ENCODE measurements around the gene SP100.
"Not testable (repeated sequence)": the region's sequence is repeated elsewhere in the genome, so short reads cannot be mapped to it uniquely, and the experiment has no call there.

The SP100 gene

DNA sequence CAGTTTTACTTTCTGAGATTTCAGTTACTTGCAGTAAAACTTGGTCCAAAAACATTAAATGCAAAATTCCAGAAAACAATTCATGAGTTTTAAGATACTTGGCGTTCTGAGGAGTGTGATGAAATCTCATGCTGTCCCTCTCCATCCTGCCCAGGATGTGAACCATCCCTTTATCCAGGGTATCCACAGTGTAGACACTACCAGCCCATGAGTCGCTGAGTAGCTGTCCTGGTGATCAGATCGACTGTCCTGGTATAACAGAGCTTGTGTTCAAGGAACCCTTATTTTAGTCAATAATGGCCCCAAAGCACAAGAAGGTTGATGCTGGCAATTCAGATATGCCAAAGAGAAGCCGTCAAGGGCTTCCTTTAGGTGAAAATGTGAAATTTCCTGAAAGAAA, 3.2 kb downstream of the SP100 start:
- no peak for DNase-seq (ENCODE audit: low spot score)

DNA sequence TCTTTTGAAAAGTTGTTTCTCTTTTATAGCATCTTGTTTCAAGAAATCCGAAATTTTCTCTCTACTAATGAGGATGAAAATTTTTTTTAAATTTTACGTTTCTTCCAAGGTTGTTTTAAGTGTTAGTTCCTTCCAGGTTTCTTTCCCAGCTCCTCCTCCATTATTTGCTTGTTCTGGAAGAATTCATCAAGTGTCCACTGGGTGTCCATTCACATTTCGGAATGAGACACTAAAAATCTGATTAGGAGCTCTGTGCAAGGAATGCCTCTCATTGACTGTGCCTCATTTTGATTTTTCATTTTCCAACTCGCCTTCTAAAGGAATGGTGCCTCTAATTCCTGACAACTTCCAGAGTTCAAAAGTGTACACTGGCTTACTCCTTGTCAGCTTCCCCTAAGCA, 6.1 kb downstream of the SP100 start:
- DNase-seq (ENCODE audit: low spot score), result no peak

DNA sequence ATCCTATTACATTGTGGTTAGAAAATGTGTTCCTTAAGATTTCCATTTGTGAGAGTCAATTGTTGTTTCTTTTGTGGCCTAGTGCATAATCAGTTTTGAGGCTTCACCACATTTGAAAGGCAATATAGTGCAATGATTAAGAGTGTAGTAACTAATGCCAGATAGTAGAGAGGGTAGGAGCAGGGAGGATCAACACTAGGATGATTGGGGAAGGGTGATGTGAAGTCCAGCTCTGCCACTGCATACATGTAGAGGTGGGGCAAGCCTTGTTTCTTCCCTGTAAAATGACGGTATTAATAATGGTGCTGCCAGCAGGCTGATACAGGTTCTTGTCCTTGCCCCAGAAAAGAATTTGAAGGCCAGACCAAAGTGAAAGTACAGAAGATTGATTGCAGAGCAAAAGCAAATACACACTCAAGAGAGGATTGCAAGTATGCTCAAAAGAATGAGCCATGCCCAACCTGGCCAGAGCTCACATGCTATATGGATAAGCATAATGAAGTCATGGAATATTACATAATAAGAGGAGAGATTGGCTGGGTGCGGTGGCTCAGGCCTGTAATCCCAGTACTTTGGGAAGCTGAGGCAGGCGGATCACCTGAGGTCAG, 8.0 kb downstream of the SP100 start:
- no peak for DNase-seq (ENCODE audit: low spot score)

DNA sequence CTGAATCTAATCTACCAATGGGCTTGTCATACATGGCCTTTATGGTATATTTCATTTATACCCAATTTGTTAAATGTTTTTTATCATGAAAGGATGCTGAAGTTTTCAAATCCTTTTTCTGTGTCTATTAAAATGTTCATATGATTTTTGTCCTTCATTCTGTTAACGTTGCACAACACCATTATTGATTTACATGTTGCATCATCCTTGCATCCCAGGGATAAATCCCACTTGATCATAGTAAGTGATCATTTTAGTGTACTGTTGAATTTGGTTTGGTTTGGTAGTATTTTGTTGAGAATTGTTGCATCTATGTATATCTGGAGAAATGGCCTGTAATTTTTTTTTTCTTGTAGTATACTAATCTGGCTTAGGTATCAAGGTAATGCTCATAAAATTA, 9.4 kb downstream of the SP100 start:
- DNase-seq (ENCODE audit: low spot score), result no peak

DNA sequence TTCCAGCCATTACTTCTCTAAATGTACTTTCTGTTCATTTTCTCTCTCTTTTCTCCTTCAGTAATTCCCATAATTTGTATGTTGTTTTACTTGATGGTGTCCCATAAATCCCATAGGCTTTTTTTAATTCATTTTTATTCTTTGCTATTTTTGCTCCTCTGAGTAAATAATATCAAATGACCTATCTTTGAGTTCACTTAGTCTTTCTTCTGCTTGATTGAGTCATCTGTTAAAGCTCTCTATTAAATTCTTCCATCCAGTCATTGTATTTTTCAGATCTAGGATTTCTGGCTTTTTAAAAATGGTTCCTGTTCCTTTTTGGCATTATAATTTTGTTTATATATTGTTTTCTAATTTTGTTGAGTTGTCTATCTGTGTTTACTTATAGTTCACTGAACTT, 13.5 kb downstream of the SP100 start:
- no peak for DNase-seq (ENCODE audit: low spot score)

DNA sequence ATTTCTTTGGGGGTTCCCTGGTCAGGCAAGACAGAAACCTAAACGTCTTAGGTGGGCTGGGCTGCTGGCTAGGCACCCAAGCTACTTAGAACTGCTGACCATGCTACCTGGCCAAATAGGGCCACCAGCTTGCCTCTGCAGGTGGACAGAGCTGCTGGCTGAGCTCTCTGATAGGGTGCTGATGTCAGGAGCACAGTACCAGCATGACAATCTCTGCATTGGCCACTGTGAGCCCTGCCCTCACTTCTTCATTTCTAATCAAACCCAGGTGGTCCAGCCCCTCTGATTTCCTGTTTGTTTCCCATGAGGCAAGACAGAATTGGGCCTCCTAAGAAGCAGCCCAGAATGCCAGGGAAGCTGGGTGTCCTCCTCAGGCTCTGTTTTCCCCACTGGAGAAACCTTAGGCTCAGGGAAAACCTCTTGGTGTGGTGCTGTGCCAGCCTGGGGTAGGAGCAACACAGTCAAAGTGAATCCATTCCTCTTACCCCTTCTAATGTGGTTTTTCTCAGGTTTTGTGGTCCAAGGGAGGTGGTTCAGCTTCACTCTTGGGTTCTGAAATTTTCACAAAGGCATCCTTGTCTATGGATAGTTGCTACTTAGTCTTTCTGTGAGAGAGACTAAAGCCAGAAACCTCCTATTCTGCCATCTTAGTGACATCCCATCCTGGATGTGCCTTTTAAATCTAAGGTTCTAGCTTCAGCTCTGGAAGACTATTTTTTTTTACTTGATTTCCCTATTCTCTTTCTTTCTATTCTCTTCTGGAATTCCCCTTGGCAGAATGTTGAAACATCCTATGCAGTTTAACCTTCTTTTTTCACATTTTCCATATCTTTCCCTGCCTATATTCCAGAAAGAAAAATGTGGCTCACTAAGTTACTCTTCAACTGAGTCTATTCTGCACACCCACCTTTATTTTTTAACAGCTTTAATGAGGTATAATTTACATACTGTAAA, 15.2 kb downstream of the SP100 start:
- no peak for DNase-seq (ENCODE audit: low spot score)

DNA sequence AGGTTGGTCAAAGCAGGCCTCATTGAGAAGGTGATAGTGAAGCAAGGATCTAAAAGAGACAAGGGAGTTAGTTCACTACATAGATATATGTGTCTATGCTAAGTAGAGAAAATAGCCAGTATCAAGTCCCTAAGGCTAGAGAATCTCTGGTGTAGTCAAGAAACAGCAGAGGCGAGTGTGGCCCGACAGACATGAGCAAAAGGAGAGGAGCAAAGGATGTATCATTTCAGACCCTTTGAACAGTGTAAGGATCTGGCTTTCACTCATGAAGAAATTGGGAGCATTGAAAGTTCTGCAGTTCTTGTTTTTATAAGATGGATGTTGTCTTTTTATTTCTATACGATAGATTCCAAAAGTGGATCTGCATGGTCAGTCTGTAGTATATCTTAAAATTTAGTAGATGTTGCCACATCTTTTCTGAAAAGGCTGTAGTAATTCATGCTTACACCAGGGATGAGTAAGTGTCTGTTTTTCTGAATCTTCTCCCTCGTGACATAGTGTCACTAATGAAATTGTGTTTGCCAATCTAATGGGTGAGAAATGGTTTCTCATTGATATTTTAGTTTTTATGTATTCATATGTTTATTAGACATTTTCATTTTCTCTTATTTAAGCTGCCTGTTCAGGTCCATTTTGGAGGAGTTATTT, 18.8 kb downstream of the SP100 start:
- no peak for DNase-seq (ENCODE audit: low spot score)

DNA sequence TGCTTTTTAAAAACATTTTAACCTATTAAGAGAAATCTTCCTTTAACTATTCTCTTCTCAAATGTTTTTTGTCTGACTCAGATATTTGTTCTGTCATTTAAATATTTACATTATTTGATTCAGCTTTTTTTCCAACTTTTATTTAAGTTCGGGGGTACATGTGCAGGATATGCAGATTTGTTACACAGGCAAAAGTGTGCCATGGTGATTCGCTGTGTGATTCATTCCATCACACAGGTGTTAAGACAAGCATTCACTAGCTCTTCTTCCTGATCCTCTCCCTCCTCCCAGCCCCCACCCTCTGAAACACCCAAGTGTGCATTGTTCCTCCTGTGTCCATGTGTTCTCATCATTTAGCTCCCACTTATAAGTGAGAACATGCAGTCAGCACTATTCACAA, 19.4 kb downstream of the SP100 start:
- DNase-seq (ENCODE audit: low spot score), result no peak

DNA sequence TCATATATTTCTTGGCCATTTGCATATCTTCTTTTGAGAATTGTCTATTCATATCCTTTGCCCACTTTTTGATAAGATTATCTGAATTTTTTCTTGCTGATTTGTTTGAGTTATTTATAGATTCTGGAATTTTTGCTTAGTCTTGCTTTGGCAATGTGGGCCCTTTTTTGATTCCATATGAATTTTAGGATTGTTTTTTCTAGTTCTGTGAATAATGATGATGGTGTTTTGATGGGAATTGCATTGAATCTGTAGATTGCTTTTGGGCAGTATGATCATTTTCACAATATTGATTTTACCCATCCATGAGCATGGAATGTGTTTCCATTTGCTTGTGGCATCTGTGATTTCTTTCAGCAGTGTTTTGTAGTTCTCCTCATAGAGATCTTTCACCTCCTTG, 23.1 kb downstream of the SP100 start:
- DNase-seq (ENCODE audit: low spot score), result not testable (repeated sequence)

DNA sequence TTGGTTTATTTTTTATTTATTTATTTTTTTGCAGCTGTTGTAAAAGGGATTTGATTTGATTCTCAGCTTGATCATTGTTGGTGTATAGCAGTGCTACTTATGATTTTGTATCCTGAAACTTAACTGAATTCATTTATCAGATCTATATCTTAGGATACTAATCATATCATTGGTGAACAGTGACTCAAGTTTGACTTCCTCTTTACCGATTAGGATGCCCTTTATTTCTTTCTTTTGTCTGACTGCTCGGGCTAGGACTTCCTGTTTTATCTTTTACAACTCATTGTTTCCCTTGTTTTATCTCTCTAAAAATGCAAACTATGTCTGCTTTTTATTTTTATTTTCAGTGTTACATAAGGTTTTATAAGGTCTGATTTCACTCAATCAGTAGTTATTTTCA, 23.6 kb downstream of the SP100 start:
- no peak for DNase-seq (ENCODE audit: low spot score)

DNA sequence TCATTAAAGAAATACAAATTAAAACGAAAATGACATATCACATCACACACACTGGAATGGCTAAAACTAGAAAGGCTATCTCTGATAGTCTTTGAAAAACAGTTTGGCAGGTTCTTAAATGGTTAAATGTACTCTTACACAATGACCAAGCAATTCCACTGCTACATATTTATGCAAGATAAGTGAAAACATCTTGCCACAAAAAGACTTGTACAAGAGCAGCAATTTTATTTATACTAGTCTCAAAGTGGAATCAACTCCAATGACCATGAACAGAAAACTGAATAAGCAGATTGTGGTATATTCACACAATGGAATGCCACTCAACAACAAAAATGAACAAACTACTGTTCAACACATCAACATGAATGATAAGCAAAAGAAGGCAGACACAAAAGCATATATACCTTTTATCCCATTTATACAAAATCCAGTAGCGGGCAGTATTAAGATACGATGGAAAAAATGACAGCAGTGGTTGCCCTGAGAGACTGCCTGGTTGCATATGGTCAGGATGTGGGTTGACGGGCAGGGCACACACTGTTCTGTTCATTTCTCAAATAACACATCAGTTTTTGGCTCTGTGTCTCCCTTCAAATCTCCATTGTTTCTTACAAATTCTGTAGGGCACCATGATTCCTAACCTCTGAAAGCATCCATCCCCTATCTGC, 25.4 kb downstream of the SP100 start:
- no peak for DNase-seq (ENCODE audit: low spot score)

DNA sequence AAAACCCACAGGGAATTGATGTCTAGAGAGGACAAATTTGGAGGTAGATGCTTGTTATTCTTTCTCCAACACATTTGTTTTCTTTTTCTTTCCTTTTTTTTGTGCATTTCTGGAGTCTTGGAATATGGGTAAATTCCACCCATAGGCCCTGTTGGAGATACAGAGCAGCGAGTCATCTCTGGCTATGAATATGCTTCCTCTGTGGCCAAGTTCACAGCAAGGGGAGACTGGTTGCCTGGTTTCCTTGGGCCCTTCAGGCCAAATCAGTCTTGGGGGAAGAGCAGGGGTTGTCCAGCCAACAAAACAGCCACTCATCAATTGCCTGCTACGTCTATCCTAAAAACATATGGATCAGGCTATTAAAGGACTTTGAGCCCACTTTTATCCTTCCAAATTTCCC, 27.5 kb downstream of the SP100 start:
- DNase-seq (ENCODE audit: low spot score), result no peak

DNA sequence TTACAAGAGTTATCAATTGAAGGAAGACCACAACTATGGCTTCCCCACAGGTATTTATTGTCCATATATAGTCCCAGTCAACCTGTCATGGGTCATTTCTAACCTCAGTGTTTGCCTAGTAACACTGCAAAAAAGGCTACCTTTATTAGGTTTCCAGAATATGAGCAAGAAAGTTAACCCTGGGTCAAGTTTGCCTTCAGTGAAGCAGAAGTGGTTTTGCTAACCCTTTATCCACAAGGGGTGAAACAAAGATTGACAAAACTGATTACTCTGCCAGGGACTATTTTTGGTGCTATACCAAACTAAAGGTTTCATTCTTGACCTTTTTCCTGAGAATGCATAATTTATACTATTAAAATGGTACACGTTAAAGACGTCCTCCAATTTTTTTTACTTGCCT, 28.8 kb downstream of the SP100 start:
- DNase-seq (ENCODE audit: low spot score), result no peak

DNA sequence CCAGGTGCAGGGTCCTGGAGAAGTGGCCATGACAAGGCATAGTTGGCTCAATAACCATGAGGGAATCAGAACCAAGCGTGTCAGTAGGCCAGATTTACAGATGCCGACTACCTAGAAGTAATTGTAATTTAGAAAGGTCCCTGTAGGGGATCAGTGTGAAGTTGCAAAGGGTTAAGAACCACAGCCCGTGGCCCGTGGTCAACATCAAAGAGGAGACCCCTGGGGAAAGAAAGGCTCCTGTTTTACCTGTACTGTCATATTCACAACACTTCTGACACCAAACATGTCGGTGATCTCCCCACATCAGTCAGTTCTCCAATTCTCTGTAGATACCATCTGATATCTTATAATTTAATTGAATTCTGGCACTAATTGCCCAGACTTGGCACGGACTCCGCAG, 31.0 kb downstream of the SP100 start:
- no peak for DNase-seq (ENCODE audit: low spot score)

DNA sequence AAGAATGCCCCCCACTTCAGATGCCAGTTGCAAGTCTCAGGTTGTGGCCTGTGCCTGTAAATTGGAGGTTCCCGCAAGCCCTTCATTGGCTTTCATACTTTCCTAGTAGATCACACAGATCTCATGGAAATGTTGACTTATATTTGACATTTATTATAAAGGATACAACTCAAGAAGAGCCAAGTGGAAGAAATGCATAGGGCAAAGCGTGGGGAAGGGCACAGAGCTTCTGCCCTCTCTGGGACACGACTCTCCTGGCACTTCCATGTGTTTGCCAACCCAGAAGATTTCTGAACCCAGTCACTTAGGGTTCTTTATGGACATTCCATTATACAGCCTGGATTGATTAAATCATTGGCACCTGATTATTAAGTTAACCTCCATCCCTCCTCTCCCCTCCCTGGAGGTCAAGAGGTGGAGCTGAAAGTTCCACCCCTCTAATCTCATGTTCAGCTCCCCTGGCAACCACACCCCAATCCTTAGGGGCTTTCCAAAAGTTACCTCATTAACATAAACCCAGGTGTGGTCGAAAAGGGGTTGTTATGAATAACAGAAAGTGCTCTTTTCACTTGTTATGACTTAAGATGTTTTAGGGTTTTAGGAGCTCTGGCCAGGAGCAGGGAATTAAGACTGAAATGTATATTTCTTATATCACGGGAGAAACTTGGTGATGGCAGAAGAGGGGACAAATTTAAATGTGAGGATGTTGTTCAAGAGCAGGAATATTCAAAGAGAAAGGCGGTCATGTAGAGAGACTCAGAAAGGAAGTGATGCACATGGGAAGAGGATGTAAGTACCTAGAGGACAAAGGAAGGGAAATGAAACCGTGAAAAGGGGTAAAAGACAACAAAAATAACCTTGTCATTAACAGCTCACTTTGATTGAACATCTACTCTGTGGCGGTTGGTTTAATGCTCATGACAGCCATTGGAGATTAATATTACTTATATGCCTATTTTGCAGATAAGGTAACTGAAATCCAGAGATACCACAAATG, 31.8 kb downstream of the SP100 start:
- no peak for DNase-seq (ENCODE audit: low spot score)

DNA sequence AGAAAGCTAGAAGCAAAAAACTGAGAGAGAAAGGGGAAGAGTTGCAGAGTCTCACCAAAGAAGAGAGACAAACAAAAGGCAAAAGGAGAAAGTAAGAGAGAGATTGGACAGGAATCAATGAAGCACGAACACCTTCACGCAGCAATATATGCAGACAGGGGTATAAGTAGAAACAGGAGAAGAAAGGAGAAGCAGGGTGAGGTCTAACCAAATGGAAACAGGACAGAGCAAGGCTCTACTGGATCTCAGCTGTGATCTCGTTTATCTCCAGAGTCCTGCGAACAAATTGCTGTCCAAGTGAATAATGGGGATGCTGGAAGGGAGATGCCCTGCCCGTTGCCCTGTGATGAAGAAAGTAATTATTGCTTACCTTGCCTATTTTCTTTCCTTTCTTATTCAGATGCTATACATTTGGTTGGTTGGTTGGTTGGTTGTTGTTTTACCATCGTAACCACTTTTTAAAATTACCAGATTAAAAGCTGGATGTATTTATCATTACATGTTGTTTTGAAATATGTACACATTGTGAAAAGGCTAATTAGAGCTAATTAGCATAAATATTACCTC, 34.0 kb downstream of the SP100 start:
- DNase-seq (ENCODE audit: low spot score), result no peak

DNA sequence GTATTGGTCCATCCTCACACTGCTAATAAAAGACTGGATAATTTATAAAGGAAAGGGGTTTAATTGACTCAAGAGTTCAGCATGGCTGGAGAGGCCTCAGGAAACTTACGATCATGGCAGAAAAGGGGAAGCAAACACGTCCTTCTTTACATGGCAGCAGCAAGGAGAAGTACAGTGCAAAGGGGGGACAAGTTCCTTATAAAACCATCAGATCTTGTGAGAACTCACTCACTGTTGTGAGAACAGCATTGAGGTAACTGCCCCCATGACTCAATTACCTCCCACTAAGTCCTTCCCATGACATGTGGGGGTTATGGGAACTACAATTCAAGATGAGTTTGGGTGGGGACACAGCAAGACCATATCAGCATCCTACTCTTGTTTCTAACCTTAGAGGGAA, 37.0 kb downstream of the SP100 start:
- DNase-seq (ENCODE audit: low spot score), result no peak

DNA sequence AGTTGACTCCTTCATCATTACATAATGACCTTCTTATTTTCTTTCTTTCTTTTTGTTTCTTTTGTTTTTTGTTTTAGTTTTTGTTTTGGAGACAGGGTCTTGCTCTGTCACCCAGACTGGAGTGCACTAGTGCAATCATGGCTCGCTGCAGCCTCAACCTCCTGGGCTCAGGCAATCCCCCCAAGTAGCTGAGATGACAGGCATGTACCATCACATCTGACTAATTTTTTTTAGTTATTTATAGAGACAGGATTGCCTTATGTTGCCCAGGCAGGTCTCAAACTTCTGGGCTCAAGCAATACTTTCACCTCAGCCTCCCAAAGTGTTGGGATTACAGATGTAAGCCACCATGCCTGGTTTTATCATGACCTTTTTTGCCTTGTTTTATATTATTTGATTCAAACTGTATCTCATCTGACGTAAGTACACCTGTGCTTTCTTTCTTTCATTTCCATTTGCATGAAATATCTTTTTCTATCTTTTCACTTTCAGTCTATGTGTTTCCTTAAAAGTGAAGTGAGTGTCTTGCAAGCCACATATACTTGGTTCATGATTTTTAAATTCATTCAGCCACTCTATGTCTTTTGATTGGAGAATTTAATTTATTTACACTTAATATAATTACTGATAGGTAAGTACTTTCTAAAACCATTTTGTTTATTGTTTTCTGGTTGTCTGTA, 39.1 kb downstream of the SP100 start:
- DNase-seq (ENCODE audit: low spot score), result no peak

DNA sequence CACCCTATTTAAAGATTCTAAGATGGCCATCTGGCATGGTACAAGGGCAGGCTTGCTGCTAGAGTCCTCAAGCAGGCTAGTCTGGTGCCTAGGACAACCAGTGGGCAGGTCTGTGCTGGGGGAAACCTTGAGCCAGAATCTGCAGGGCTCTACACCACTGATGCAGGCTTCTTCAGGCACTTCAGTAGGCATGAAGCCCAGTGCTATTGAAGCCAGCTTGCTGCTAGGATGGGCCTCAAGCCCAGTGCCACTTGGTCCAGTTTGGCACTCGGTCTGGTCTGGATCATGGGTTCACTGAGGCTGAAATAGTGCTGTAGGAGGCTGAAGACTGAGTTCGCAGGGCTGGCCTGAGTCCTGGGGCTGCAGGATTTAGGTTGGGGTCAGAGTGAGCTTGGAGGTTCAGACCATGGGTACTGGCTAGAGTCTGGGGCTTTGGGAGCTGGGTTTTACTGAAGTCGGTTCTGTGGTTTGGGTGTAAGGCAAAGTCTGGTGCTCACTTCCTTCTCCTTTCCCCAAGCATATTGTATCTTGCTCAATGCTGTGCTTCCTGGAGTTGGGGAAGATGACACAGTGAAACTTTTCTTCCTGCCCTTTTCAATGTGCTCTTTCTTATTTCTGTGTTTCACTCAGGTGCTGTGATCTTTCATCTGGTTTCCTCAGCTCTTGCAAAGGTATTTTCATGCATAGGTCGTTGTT, 41.2 kb downstream of the SP100 start:
- no peak for DNase-seq (ENCODE audit: low spot score)

DNA sequence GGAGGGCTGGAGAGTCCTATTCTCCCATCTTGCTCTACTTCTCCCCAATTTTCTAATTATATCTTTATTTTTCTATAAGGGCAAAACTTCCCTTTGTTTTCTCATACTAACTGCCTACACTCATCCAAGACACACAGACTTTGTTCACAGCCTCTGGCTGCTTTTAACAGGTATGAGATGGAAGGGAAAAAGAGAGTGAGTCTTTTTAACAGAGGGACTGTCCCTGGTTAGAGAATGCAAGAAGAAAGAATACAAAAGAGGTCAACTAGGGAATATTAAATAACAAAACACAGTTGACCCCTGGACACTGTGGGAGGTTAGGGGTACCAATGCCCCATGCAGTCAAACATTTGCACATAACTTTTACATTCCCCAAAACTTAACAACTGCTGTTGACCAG, 41.8 kb downstream of the SP100 start:
- DNase-seq (ENCODE audit: low spot score), result no peak
